HAP-1 (cell line): ENCODE measurements around the gene CFAP97D1.

Experiments
- DNase-seq, 2 experiments: peaks; one replicate each; pipeline ENCODE4 v3.0.0-alpha.2; 2016 to 2020; ENCODE audit warnings: low spot score in 2 of 2
- H3K27me3 ChIP-seq: fragments of 250-450 bp; sonication (Bioruptor Pico); 2 replicates; pipeline ENCODE4 v1.5.1; 2020; ENCODE audit warnings: low read depth, mild to moderate bottlenecking, moderate library complexity
- H3K36me3 ChIP-seq: fragments of 250-450 bp; sonication (Bioruptor Pico); replicated peaks from 2 replicates; pipeline ENCODE4 v1.5.1; 2020; ENCODE audit warnings: mild to moderate bottlenecking
- H3K4me1 ChIP-seq: fragments of 250-450 bp; sonication (Bioruptor Pico); 2 replicates; pipeline ENCODE4 v1.5.1; 2020; ENCODE audit warnings: mild to moderate bottlenecking
- H3K4me3 ChIP-seq: fragments of 250-450 bp; sonication (Bioruptor Pico); 2 replicates; pipeline ENCODE4 v1.5.1; 2020; ENCODE audit warnings: mild to moderate bottlenecking, moderate library complexity
- H3K9me3 ChIP-seq: fragments of 250-450 bp; sonication (Bioruptor Pico); 2 replicates; pipeline ENCODE4 v1.5.1; 2020; ENCODE audit warnings: mild to moderate bottlenecking, moderate library complexity
- in situ Hi-C: fragments of 300-500 bp; cut with MboI; formaldehyde crosslinking; loops from 3 replicates; pipeline ENCODE4 v1.14.3; 2020; ENCODE audit warnings: low sequenced_read_pairs, inconsistent platforms, mixed read lengths

CFAP97D1 gene

GRCh38 chr17:43780135-43780534 is at the start of gene CFAP97D1:
Gene CFAP97D1, plus strand, starts transcription at chr17:43780435. Its CDS starts 28 bp downstream, at chr17:43780463.
- Histone ChIP-seq H3K9me3 (no peaks in the 10 kb centered on the region), H3K4me3 (peak within 1 kb of the TSS; percentile 86), H3K27me3 (0 out of 2 replicates have a peak, but pooled peaks cover 8% of the 10 kb centered on the region), H3K36me3 (peaks cover 5% of the 10 kb centered on the region), H3K4me1 (peaks cover 10% of the 10 kb centered on the region)
- in situ Hi-C loops = no loop called here
- no peak for DNase-seq

GRCh38 chr17:43732958-43733357 is 47.3 kb upstream of the CFAP97D1 start:
- in situ Hi-C loops = no loop called here
- Histone ChIP-seq H3K4me3 (no peak overlapping the region), H3K4me1 (peaks cover 13% of the 10 kb centered on the region), H3K9me3 (0 out of 2 replicates have a peak, but pooled peaks cover 6% of the 10 kb centered on the region), H3K36me3 (no peaks in the 10 kb centered on the region), H3K27me3 (no peaks in the 10 kb centered on the region)
- DNase-seq = no peak

- peaks cover 13% of the 10 kb centered on the region for H3K4me1 ChIP-seq
- in situ Hi-C loops = no loop called here
- no peaks in the 10 kb centered on the region for H3K27me3 ChIP-seq
- 0 out of 2 replicates have a peak, but pooled peaks cover 6% of the 10 kb centered on the region for H3K9me3 ChIP-seq
- H3K4me3 ChIP-seq = no peak overlapping the region
- no peak for DNase-seq
- no peaks in the 10 kb centered on the region for H3K36me3 ChIP-seq
Measured at GRCh38 chr17:43733956-43734355, 46.3 kb upstream of the CFAP97D1 start.

GRCh38 chr17:43734376-43734775 is 45.9 kb upstream of the CFAP97D1 start:
- Histone ChIP-seq H3K27me3 (no peaks in the 10 kb centered on the region), H3K9me3 (0 out of 2 replicates have a peak, but pooled peaks cover 6% of the 10 kb centered on the region), H3K4me3 (no peak overlapping the region), H3K4me1 (peaks cover 13% of the 10 kb centered on the region), H3K36me3 (no peaks in the 10 kb centered on the region)
- in situ Hi-C loops = no loop called here
- peak; percentile 65 to 75 for DNase-seq

GRCh38 chr17:43736389-43736788 is 43.8 kb upstream of the CFAP97D1 start:
- Histone ChIP-seq H3K27me3 (no peaks in the 10 kb centered on the region), H3K4me1 (peaks cover 13% of the 10 kb centered on the region), H3K4me3 (no peak overlapping the region), H3K36me3 (no peaks in the 10 kb centered on the region), H3K9me3 (0 out of 2 replicates have a peak, but pooled peaks cover 6% of the 10 kb centered on the region)
- in situ Hi-C loops = no loop called here
- DNase-seq = no peak

- in situ Hi-C loops = no loop called here
- Histone ChIP-seq H3K9me3 (0 out of 2 replicates have a peak, but pooled peaks cover 6% of the 10 kb centered on the region), H3K27me3 (no peaks in the 10 kb centered on the region), H3K4me1 (peaks cover 13% of the 10 kb centered on the region), H3K36me3 (no peaks in the 10 kb centered on the region), H3K4me3 (no peak overlapping the region)
- no peak for DNase-seq
Measured at GRCh38 chr17:43737722-43738121, 42.5 kb upstream of the CFAP97D1 start.

- peaks cover under 1% of the 10 kb centered on the region for H3K4me1 ChIP-seq
- in situ Hi-C loops = loop anchor here (5.0 kb wide), 1 partner anchor 38 kb away; no protein-coding TSS in a partner anchor
- no peaks in the 10 kb centered on the region for H3K27me3 ChIP-seq
- no peaks in the 10 kb centered on the region for H3K36me3 ChIP-seq
- H3K9me3 ChIP-seq = no peaks in the 10 kb centered on the region
- DNase-seq = no peak
- no peak overlapping the region for H3K4me3 ChIP-seq
Measured at GRCh38 chr17:43740541-43740940, 39.7 kb upstream of the CFAP97D1 start.

GRCh38 chr17:43741636-43742035 is 38.6 kb upstream of the CFAP97D1 start:
- H3K4me1 ChIP-seq = peaks cover 5% of the 10 kb centered on the region
- H3K9me3 ChIP-seq = no peaks in the 10 kb centered on the region
- in situ Hi-C loops = loop anchor here (5.0 kb wide), 1 partner anchor 39 kb away; no protein-coding TSS in a partner anchor
- no peak overlapping the region for H3K4me3 ChIP-seq
- DNase-seq = no peak
- H3K27me3 ChIP-seq = no peaks in the 10 kb centered on the region
- no peaks in the 10 kb centered on the region for H3K36me3 ChIP-seq

GRCh38 chr17:43745541-43745940 is 34.7 kb upstream of the CFAP97D1 start:
- DNase-seq = peak; percentile 22 to 53
- in situ Hi-C loops = no loop called here
- H3K4me3 ChIP-seq = no peak overlapping the region
- no peaks in the 10 kb centered on the region for H3K9me3 ChIP-seq
- no peaks in the 10 kb centered on the region for H3K27me3 ChIP-seq
- H3K36me3 ChIP-seq = no peaks in the 10 kb centered on the region
- H3K4me1 ChIP-seq = peaks cover 5% of the 10 kb centered on the region

GRCh38 chr17:43750153-43750552 is 30.1 kb upstream of the CFAP97D1 start:
- Histone ChIP-seq H3K4me1 (peaks cover 5% of the 10 kb centered on the region), H3K27me3 (0 out of 2 replicates have a peak, but pooled peaks cover 5% of the 10 kb centered on the region), H3K36me3 (no peaks in the 10 kb centered on the region), H3K4me3 (no peak overlapping the region), H3K9me3 (no peaks in the 10 kb centered on the region)
- DNase-seq = no peak
- in situ Hi-C loops = loop anchor here (25.0 kb wide), 1 partner anchor 88 kb away; the partner anchor contains the start of gene MEOX1

- no peaks in the 10 kb centered on the region for H3K9me3 ChIP-seq
- no peak for DNase-seq
- in situ Hi-C loops = loop anchor here (25.0 kb wide), 1 partner anchor 91 kb away; the partner anchor contains the start of gene MEOX1
- no peaks in the 10 kb centered on the region for H3K36me3 ChIP-seq
- H3K4me3 ChIP-seq = no peak overlapping the region
- no peaks in the 10 kb centered on the region for H3K4me1 ChIP-seq
- 0 out of 2 replicates have a peak, but pooled peaks cover 5% of the 10 kb centered on the region for H3K27me3 ChIP-seq
Measured at GRCh38 chr17:43753493-43754129, 26.6 kb upstream of the CFAP97D1 start.

- H3K27me3 ChIP-seq = 0 out of 2 replicates have a peak, but pooled peaks cover 5% of the 10 kb centered on the region
- H3K9me3 ChIP-seq = no peaks in the 10 kb centered on the region
- in situ Hi-C loops = loop anchor here (25.0 kb wide), 1 partner anchor 93 kb away; the partner anchor contains the start of gene MEOX1
- H3K4me1 ChIP-seq = no peaks in the 10 kb centered on the region
- DNase-seq = no peak
- H3K36me3 ChIP-seq = no peaks in the 10 kb centered on the region
- no peak overlapping the region for H3K4me3 ChIP-seq
Measured at GRCh38 chr17:43754947-43755346, 25.3 kb upstream of the CFAP97D1 start.

GRCh38 chr17:43755389-43755875 is 24.8 kb upstream of the CFAP97D1 start:
- in situ Hi-C loops = loop anchor here (25.0 kb wide), 1 partner anchor 93 kb away; the partner anchor contains the start of gene MEOX1
- no peaks in the 10 kb centered on the region for H3K9me3 ChIP-seq
- DNase-seq = peak in 1 of 2 experiments; percentile 35
- H3K27me3 ChIP-seq = 0 out of 2 replicates have a peak, but pooled peaks cover 5% of the 10 kb centered on the region
- H3K4me1 ChIP-seq = no peaks in the 10 kb centered on the region
- no peak overlapping the region for H3K4me3 ChIP-seq
- no peaks in the 10 kb centered on the region for H3K36me3 ChIP-seq

GRCh38 chr17:43756201-43756600 is 24.0 kb upstream of the CFAP97D1 start:
- Histone ChIP-seq H3K27me3 (0 out of 2 replicates have a peak, but pooled peaks cover under 1% of the 10 kb centered on the region), H3K9me3 (no peaks in the 10 kb centered on the region), H3K4me3 (no peak overlapping the region), H3K36me3 (no peaks in the 10 kb centered on the region), H3K4me1 (peaks cover 2% of the 10 kb centered on the region; the same call in 1 of the 2 replicates)
- DNase-seq = no peak
- in situ Hi-C loops = loop anchor here (25.0 kb wide), 1 partner anchor 94 kb away; the partner anchor contains the start of gene MEOX1
